ENCODE measurements around the gene PAPSS1. TPM values are rescaled to one million over a fixed set of nuclear protein-coding genes. Genes with fewer than 3 reads are reported as not detected.
A peak's percentile ranks its signal among the peaks of the same experiment; 100 is the strongest.

PAPSS1 gene
- total RNA-seq, 1 donor from 2014 or later: 140 TPM

- Histone ChIP-seq H3K9ac (no peak overlapping the region), H3F3A (ENCODE audit: low read depth) (no peaks in the 10 kb centered on the region), H3K27me3 (no peaks in the 10 kb centered on the region), H3K27ac (no peak overlapping the region), H3K4me1 (no peaks in the 10 kb centered on the region), H3K4me2 (no peak overlapping the region), H3K36me3 (no peaks in the 10 kb centered on the region), H3K9me3 (ENCODE audit: low read depth) (no peaks in the 10 kb centered on the region), H2AFZ (replicated peaks) (no peak overlapping the region), H4K20me1 (ENCODE audit: low read depth) (no peaks in the 10 kb centered on the region), H3K79me2 (ENCODE audit: low read depth) (no peaks in the 10 kb centered on the region), H3K4me3 (no peak overlapping the region)
- Mint-ChIP-seq H3K4me1 (peaks cover 8% of the 10 kb centered on the region), H3K27me3 (ENCODE audit: insufficient read depth, low read depth) (no peaks in the 10 kb centered on the region), H3K27ac (no peak overlapping the region), H3K9me3 (no peaks in the 10 kb centered on the region), H3K36me3 (no peaks in the 10 kb centered on the region), H3K4me3 (no peak overlapping the region)
- TF ChIP-seq EZH2phosphoT487 (IDR thresholded peaks at IDR 0.05) (no peak), CTCF (IDR thresholded peaks at IDR 0.05) (peak; percentile 56)
- DNase-seq (ENCODE audit: low spot score): peak; percentile 10
These were observed 53.9 kb downstream of the PAPSS1 start for GRCh38 chr4:107666134-107666533.

- Mint-ChIP-seq H3K9me3 (no peaks in the 10 kb centered on the region), H3K36me3 (no peaks in the 10 kb centered on the region), H3K27ac (no peak overlapping the region), H3K27me3 (ENCODE audit: insufficient read depth, low read depth) (no peaks in the 10 kb centered on the region), H3K4me3 (no peak overlapping the region), H3K4me1 (peaks cover 8% of the 10 kb centered on the region)
- Histone ChIP-seq H3K9me3 (ENCODE audit: low read depth) (no peaks in the 10 kb centered on the region), H3K27me3 (no peaks in the 10 kb centered on the region), H2AFZ (replicated peaks) (no peak overlapping the region), H3K9ac (no peak overlapping the region), H3K4me1 (no peaks in the 10 kb centered on the region), H3K4me2 (no peak overlapping the region), H3K27ac (no peak overlapping the region), H3K79me2 (ENCODE audit: low read depth) (no peaks in the 10 kb centered on the region), H3F3A (ENCODE audit: low read depth) (no peaks in the 10 kb centered on the region), H3K36me3 (no peaks in the 10 kb centered on the region), H3K4me3 (no peak overlapping the region), H4K20me1 (ENCODE audit: low read depth) (no peaks in the 10 kb centered on the region)
- no peak for DNase-seq (ENCODE audit: low spot score)
- no peak for TF ChIP-seq EZH2 (IDR thresholded peaks at IDR 0.05)
- no peak for TF ChIP-seq EZH2phosphoT487 (IDR thresholded peaks at IDR 0.05)
- TF ChIP-seq CTCF (IDR thresholded peaks at IDR 0.05): no peak
These were observed 55.0 kb downstream of the PAPSS1 start for GRCh38 chr4:107665001-107665400.

- Histone ChIP-seq H4K20me1 (ENCODE audit: low read depth) (no peaks in the 10 kb centered on the region), H3K4me2 (no peak overlapping the region), H3F3A (ENCODE audit: low read depth) (no peaks in the 10 kb centered on the region), H3K27me3 (no peaks in the 10 kb centered on the region), H3K4me3 (no peak overlapping the region), H3K9ac (no peak overlapping the region), H3K79me2 (ENCODE audit: low read depth) (no peaks in the 10 kb centered on the region), H3K27ac (no peak overlapping the region), H3K4me1 (peaks cover 8% of the 10 kb centered on the region), H2AFZ (replicated peaks) (no peak overlapping the region), H3K9me3 (ENCODE audit: low read depth) (no peaks in the 10 kb centered on the region), H3K36me3 (no peaks in the 10 kb centered on the region)
- peaks cover 9% of the 10 kb centered on the region for H3K36me3 Mint-ChIP-seq
- H3K27me3 Mint-ChIP-seq (ENCODE audit: insufficient read depth, low read depth): no peaks in the 10 kb centered on the region
- TF ChIP-seq EZH2 (IDR thresholded peaks at IDR 0.05): no peak
- no peak for TF ChIP-seq EZH2phosphoT487 (IDR thresholded peaks at IDR 0.05)
- TF ChIP-seq CTCF (IDR thresholded peaks at IDR 0.05): no peak
- H3K9me3 Mint-ChIP-seq: no peaks in the 10 kb centered on the region
- H3K4me1 Mint-ChIP-seq: peaks cover 6% of the 10 kb centered on the region
- no peak for DNase-seq (ENCODE audit: low spot score)
- no peak overlapping the region for H3K27ac Mint-ChIP-seq
- H3K4me3 Mint-ChIP-seq: no peak overlapping the region
These were observed 61.4 kb downstream of the PAPSS1 start for GRCh38 chr4:107658400-107659336.

All from neural progenitor cell (in vitro differentiated cells).